ENCODE measurements around the gene EEIG1.

GRCh38 chr9:127959841-127960409 lies 20.9 kb downstream of the EEIG1 start:
- no peak for TF ChIP-seq CTCF (IDR thresholded peaks at IDR 0.05; ENCODE audit: low read depth, low read length)
- no peak for TF ChIP-seq EZH2phosphoT487 (IDR thresholded peaks at IDR 0.05; ENCODE audit: low read depth)
